GM21367 (cell line): ENCODE results near the gene AUTS2.

ENCODE experiments used
- ATAC-seq: cut with Tn5 transposase; IDR thresholded peaks from one replicate; pipeline ENCODE4 v1.9.1; 2021; ENCODE audit not compliant: unreplicated experiment

The AUTS2 gene

DNA sequence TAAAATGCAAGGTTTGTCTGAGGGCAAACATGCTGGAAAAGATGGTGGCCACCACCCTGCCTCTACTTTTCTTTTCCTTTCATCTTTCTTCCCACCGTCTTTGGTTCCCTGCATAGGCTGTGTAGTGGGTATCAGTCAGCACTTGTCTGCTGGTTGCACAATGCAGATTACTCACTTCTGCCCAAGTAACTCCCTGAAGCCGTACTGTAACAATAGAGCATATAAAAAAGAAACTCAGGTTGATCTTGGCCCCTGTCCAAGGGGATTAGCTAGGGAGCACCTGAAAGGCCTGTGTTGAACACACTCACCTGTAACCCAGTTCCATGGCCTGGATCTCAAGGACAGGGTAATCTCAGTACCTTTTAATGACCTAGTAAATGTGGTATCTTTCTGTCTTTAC, 1000.7 kb downstream of the AUTS2 start:
- no peak for ATAC-seq

DNA sequence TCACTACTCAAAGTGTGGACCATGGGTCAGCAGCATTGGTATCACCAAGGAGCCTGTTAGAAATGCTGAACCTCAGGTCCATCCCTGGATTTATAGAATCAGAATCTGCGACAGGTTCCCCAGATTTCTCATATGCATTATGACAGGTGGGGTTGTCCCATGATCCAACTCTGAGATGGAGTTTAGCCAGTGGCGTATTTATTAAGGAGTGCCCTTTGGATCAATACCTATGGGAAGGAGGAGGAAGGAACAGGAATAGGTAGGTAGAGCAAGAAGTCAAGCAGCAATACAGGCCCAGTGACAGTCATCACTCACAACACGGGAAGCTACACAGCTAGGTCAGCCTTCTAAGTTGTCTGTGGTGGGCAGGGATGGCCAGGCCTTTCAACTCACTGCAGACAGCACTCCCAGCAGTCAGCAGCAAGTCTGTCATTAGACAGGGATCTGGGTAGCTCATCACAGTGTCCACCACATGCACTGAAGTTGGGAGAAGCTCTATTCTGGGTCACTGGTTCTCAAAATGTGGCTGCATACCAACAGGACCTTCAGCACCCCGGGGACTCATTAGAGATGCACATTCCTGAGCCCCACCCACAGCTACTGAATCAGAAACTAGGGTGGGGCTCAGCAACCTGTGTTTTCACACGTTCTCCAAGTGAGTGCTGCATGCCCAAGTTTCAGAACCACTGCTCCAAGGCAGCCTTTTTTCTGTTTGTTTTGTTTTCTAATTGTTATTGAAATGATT, 1001.3 kb downstream of the AUTS2 start:
- no peak for ATAC-seq

DNA sequence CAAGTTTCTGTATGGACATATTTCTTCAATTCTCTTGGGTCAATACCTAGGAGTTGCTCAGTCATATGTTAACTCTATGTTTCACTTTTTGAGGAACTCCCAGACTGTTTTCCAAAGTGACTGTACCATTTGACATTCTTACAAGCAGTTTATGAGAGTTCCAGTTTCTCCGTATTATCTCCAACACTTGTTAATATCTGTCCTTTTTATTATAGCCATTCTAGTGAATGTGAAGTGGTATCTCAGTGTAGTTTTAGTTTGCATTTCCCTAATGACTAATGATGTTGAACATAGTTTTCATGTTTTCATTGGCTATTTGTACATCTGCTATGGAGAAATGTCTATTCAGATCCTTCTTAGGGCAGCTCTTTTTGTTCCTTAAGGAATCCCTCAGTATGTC, 1002.7 kb downstream of the AUTS2 start:
- no peak for ATAC-seq

DNA sequence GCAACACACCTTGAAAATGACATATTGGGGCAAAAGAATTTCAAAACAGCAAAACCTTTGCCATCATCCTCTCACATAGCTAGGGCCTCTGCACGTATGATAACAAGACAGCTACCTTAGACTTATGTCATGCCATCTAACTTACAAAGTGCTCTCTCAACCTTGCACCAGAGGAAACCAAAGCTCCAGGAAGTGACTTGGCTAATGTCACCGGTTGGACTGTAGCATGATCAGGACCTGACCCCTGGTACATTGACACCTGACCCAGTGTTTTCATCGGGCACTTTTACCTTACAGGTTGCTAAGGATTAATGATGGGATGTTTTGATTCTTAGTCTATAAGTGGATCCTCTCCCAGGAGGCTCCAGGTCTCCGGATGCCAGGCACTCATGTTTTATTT, 1003.8 kb downstream of the AUTS2 start:
- ATAC-seq: no peak

DNA sequence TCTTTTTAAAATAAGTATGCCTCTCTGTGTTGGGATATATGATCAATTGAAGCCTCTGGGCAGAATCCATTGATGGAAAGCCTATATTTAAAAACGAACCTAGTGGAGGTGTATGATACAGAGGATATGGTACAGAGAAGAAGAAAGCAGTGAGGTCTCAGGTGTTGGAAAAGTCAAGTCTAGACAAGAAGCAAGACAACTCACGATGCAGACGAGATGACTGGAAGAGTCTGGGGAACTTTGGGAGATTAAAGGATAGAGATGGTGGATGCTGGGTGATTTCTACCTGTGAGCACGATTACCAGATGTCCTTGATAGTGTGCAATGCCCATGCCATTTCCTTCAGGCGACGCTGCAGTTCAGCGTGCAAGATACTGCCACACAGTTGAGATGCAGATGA, 1009.0 kb downstream of the AUTS2 start:
- ATAC-seq: no peak

DNA sequence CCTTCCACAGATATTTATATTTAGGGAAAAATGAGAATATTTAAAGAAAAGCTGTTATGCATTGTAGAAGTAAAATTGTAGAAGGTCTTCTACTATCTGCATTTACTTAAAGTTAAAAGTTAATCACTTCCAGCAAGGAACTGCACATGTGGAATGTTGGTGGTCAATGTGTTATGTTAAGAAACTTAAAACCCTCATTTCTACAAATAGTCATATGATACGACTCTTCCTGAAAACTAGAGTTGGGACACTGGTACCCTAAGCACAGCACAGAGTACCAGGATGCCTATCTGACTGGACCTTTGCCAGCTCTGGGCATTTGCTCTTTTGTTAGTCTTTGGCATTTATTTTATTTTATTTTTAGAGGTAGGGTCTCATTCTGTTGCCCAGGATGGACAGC, 1009.5 kb downstream of the AUTS2 start:
- ATAC-seq: no peak

DNA sequence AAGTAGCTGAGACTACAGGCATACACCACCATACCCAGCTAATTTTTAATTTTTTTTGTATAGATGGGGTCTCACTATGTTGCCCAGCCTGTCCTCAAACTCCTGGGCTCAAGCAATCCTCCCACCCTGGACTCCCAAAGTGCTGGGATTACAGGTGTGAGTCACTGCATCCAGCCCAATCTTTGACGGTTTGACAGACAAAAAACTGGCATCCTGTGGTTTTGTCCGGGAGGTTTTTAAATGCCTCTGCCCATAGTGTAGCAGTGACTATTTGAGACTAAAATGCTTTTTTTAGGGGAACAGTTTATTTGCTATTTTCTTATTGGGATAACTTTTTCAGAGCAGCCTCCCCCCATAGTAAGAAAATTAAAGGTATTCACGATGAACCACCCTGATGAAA, 1010.0 kb downstream of the AUTS2 start:
- ATAC-seq: no peak

DNA sequence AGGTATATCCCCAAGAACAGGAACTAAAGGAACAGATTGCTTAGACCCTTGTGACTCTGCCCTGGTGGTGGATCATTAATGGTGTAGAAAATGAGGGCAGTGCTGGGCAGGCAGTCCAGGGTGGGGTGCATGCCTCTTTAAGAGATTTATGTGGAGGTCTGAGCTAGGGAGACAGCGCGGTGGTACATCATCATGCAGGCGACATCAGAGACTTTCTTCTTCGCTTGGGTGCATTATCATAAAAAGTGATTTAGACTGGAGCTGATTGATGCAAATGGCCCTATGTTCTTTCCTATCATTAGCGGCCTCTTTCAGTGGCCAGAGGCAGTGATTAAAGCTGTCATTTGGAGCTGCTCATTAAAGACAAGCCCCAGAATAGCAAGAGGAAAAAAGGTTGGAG, 1014.5 kb downstream of the AUTS2 start:
- no peak for ATAC-seq

DNA sequence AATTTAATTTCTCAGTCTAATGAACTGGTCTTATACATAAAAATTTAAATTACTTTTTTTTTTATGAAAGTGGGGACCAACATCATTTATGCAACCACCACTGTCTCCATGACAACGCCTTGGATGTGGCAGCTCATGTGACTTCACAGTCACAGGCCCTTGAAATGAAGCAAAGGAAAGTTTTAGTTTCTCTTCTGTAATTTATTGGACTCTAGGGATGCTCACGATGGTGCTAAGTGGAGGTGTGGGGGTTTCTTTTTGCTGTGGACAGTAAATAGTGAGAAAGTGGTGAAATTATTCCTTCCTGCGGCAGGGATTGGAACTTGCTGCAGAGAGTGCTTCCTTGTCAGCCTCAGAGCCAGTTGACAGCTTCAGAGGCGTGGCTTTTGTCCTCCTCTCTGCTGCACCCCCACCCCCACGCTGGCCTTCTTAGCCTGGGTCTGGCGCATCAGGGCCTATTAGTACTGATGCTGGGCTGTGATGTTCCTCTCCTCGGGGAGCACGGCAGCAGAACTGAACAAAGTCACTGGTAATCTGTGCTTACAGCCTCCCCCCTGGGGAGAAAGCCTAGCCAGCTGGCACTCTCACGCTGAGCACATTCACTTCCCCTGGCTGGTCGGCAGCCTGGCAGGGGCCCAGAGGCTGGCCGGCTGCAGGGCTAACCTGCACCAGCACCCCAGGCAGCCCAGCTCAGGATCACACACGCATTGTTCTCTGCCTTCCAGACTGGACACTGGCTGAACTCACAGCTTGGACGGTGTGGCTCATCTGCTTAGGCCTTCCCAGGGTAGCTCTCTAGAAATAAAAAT, 1016.2 kb downstream of the AUTS2 start:
- no peak for ATAC-seq

DNA sequence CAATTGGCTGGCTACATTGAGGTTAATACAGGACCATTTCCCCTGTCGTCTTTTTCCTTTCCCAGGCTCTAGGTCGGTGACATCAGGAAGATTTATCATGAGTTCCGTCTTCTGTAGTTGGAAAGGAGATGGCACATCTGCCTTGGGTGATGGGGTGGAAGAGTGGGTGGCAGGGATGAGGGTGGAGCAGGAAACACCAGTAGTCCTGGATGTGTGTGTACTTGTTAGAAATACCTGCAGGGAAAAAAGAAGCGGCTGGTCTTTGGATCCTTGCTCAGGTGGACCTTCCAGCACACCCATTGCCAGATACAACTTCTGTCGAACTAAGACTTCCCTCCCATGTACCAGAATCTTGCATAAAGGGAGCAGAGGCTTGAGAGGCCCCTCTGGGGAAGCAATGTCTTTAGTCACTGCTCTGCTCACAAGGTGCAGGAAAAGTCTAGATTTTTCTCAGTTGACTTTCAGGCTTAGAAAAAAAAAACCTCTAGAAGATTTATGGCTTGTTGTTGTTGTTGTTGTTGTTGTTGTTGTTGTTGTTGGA, 1016.9 kb downstream of the AUTS2 start:
- no peak for ATAC-seq

DNA sequence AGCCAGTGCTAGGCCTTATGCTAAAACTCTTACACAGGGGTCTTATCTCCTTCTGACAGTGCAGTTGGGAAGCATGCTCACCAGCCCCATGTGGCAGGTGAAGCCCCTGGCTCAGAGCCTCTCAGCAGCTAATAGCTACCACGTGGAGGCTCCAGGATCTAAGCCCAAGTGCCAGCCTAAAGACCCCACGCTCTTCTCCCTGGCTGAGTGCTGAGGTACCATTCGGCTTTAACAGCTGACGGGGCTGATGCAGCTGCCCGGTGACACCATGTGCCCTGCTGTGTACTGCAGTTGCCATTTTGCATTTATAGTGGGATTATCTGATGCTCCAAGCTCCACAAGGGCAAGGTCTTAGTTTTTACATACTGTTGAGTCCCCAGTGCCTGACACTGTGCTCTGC, 1017.9 kb downstream of the AUTS2 start:
- ATAC-seq: no peak

DNA sequence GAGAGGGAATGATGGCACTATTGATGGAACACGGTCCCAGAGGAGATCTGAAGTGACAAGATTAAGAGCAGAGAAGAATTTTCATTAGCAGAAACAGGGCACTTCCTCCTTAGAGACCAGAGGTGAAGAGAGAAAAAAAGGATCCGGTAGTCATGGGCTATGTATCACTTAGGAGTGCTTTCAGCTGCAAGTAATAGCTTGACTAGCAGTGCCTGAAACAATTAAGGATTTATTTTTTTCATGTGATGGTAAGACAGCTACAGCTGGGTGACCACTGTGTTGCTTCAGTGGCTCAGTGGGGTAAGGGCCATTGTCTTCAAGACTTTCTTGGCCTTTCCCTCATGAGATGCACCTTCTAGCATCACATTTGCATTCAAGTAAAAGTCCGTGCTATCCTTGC, 1018.5 kb downstream of the AUTS2 start:
- no peak for ATAC-seq

DNA sequence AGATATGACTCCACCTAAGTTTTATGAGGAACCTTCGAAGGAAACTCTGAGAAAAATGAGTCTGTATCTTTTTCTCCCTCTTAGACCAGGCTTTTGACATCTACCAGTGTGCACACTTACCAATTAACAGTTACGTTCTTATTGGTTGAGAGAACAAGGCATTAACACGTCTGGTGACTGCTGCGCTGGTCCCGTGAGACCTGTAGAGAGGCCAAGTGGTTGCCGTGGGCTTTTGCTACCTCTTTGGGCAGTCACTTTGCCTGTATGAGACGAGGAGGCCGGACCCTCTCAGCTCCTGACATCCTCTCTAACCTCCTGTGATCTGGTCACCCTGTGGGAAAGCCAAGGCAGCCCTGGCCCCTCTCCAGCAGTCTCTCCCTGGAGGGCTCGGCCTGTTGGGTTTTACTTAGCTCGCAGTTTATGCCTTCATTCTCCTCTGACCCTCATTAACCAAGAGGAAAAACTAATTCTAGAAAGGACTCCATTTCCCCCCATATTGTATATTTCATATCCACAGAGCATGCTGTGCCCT, 1019.8 kb downstream of the AUTS2 start:
- ATAC-seq: no peak

DNA sequence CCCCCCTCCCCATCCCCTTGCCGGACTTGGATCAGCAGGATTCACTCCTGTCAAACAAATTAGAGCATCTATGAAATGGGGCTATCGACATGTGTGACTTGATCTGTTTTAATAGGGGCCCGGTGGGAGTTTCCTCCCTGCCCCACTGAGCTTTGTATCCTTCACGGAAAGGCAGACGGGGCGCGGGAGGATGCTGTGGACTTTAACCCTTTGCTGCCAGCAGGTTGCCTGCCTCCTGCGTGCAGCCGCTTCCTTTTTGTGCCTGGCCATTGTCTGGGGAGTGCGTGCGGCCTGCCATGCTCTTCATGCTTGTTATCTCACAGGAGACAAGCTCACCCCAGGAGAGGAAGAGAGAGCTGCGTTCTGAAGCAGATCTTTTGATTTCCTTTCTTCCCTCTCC, 1020.9 kb downstream of the AUTS2 start:
- no peak for ATAC-seq

DNA sequence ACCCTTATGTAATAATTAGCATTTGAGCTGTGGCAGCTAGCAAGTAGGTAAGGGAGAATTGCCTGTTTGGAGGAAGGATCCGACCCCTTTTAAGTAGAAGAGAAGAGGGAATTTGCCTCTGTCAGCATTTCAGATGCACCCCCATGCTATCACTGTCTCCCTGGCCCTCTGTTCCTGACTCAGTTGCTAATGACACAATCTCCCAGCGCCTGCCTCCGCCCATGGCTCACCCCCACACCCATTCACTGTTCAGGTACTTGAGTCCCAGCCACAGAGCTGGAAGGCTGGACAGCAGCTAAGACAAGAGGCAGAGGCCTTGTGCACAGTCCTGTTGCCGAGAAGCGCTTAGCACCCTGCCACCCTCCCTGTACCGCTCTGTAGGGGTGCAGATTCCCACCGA, 1021.4 kb downstream of the AUTS2 start:
- ATAC-seq: no peak

DNA sequence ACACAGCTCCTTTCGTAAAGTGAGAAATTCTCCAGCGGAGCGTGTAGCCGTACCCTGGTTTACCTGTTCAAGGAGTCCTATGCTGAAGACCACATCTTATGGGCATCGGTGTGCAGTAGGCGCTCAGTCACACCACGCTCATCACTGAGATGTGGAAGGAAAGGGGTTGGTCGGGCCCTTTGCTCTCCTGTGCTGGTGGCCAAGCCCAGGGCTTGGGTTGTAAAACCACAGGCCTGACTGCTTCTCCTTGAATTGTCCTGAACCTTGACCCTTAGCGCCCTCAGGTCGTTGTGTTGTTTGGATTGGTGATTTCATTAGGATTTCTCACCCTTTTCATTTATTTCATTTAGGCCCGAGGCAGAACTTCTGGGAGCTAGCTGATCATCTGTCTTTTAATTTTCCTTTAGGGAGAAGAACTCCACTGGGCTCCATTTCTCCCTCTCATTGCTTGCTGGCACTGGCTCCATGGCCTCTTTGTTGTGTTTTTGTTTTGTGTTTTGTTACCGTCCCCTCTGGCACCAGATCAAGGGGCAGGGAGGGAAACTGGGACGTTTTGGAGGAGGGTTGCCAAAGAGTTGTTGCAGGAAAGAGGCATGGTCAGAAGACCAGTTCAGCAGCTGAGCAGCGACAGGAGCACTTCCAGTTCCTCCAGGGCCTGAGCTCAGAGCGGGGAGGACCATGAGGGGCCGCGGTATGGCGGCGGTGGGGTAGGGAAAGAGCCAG, 1022.2 kb downstream of the AUTS2 start:
- no peak for ATAC-seq

DNA sequence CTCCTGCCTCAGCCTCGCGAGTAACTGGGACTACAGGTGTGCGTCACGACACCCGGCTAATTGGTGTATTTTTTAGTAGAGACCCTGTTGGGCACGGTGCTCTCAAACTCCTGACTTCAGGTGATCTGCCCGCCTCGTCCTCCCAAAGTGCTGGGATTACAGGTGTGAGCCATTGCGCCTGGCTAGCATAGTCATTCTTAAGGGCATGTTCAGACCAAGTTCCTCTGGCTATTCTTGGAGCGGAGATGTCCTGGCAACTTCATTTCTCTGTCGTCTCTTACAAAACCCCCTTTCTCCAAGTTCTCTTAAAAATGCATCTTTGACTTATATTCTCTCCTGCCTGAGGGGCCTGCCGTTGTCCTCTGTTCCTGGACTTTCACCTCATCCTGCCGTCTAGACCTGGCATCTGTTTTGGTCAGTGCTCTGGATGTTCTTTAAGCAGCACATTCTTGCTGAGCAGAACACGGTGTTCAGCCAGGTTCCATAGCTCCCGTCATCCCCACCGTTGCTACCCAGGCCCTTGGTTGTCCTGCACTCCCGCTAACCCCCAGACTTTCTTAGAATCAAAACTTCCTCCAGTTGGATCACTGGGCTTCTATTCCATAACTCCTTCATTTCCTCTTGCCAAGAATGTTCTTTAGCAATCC, 1023.8 kb downstream of the AUTS2 start:
- no peak for ATAC-seq

DNA sequence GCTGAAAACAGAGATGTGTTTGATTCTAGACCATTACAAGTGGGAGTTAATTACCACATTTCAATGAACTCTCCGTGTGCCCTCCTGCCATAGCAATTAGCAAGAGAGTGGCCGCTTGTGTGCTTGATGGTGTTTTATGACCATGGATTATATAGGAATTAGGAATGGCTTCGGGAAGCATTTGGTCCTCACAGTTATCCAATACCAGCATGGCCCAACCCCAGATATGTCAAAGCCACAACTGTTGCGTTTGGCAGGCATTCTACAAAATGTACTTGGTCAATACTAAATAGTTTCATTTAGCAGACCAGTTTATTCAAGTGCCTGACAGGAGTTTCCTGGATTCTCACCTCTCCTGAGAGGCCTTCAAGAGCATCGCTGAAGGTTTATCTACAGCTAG, 1024.7 kb downstream of the AUTS2 start:
- ATAC-seq: no peak

DNA sequence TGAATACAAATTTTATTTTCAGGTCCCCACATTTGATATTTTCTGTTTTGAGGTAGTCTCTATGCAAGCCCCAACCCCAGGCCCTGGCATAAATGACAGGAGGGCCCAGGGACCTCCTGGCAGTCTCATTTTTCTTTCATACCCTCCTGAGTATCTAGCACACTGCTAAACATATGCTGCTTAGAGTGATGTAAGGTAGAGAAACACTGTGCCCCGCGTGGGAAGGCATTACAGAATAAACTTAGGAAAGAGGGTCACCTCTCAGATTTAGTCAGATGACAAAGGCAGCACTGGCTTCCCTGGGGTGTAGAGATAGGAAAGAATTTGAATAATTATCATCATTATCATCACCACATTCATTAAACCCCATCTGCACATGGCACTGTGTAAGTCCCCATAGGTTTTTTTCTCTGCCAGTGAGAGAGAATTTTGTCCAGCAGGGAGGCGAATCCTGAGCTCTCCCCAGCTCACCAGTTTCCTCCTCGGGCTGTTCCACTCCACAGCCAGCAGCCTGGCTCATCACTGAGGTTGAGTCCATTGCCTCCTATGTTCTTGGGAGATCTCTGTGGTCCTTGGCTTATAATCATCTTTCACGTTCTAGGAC, 1026.3 kb downstream of the AUTS2 start:
- no peak for ATAC-seq

DNA sequence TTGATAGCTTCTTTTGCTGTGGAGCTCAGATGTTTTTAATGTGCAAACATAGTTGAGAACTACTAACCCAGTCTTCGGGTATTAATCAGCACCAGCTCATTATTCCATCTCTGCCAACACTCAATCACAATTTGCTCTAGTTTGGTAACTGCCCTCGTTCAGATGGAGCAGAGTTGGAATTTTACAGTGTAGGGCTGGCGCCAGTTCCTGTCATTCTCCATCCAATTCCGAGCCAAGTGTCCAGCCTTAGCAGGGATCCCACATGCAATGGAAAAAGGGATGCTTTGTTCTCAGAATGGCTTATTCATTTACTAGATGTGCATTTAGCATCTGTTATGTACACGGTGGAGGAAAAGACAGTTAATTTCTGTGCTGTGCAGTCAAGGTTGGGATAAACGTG, 1029.2 kb downstream of the AUTS2 start:
- no peak for ATAC-seq

DNA sequence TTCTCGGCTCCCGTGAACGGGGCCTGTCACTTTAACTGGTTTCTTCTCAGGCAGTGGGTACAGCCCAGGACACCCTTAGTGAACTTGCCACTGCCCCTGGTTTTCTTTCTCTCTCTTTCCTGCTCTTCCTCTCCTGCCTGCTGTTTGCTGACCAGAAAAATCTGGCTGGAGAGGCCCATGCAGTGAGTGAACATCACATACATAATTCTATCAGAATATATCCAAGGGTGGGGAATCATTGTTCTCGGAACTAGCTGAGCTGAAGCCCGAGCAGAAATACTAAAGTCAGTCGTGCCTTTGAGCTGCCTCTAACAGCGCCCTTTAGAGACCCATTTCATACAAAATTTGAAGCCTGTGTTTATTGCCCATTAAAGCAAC, 1032.2 kb downstream of the AUTS2 start:
- no peak for ATAC-seq
